GM19239 (cell line): Measurements from ENCODE around the gene RPH3AL.
"Not testable (repeated sequence)": the region's sequence is repeated elsewhere in the genome, so short reads cannot be mapped to it uniquely, and the experiment has no call there.

Experiments used
- DNase-seq: peaks from one replicate; pipeline ENCODE4 v3.0.0; 2011; ENCODE audit warnings: low spot score; ENCODE audit not compliant: insufficient read length
- FAIRE-seq: peaks from 2 replicates; lab custom pipeline; 2011; peaks lifted over from hg19 to GRCh38; lab: Jason Lieb, UNC

The RPH3AL gene

DNA sequence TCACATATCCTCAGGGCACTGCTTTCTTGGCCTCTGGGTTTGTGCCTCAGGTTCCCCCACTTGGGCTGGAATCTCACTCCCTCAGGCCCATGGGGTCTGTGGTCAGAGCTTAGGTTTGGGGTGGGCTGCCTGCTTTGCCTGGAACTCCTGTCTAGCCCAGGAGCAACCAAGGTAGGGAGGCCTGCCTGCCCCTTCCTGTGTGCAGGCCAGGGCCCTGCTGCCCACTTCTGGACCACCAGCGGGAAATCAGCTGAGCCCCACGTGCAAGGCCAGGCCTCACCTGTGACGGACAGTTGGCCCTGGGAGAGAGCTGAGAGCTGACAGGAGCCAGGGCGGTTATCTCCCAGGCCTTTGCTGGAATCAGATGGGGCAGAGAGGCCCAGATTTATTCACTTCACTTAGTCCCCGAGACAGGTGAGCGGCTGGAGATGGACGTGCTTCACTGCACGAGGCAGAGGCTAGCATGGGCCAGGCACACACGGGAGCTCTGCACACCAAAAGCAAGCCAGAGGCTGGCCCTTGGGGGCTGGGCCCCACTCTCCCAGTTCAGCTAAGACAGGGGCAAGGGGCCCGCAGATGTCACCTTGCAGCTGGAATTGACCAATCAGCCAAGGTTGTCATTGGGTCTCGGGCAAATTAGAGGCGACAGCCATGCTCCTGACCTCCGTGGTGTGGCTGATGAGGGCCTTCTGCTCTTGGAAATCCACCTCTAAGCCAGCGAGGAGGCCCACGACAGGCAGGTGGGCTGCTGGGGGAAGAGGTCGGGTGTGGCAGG, 121.2 kb downstream of the RPH3AL start:
- FAIRE-seq = no peak
- no peak for DNase-seq

DNA sequence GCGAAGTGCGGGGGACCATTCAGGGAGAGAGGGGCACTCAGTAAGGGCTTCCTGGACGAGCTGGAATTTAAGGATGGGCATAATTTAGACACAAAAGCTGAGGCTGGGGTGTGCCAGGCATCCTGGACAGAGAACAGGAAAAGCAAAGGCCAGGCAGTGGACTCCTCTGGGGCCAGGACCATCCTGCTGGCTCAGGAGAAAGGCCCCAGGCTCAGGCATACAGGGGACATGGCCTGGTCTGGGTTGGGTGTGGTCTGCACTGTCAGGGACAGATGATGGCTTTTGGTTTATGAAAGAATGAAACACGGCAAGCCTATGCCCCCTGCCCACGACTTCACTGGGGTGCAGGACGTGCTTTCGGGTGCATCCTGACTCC, 122.2 kb downstream of the RPH3AL start:
- FAIRE-seq (no peak), DNase-seq (no peak)

DNA sequence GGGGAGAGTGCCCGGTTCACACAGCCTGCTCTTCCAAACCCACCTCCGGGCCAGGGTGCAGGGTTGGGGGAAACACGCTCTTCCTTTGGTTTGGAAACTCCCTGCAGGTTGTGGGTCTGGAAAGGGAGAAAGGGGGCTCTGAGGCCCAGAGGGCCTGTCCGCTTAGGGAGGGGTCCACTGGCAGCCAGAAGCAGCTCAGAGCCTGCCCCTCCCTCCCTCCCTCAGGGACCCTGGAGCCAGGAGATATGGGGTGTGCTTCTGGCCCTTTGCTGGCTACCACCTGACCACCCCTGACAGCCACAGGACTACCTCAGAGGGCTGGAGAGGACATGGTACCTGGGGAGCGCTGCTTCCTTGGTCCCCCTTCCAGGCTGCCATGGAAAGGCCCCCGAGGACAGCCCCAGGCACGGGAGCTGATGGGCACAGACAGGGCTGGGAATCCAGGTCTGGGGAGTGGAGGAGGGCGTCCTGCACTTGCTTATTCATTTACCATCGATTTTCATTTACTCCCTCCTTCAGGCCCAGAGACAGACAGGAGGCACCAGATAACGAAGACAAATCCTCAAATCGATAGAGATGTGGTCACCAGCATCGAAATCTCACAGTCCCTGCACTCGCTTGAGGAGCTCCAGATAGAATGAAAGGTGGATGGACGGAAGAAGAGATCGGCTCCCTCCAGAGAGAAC, 122.8 kb downstream of the RPH3AL start:
- no peak for DNase-seq
- no peak for FAIRE-seq

DNA sequence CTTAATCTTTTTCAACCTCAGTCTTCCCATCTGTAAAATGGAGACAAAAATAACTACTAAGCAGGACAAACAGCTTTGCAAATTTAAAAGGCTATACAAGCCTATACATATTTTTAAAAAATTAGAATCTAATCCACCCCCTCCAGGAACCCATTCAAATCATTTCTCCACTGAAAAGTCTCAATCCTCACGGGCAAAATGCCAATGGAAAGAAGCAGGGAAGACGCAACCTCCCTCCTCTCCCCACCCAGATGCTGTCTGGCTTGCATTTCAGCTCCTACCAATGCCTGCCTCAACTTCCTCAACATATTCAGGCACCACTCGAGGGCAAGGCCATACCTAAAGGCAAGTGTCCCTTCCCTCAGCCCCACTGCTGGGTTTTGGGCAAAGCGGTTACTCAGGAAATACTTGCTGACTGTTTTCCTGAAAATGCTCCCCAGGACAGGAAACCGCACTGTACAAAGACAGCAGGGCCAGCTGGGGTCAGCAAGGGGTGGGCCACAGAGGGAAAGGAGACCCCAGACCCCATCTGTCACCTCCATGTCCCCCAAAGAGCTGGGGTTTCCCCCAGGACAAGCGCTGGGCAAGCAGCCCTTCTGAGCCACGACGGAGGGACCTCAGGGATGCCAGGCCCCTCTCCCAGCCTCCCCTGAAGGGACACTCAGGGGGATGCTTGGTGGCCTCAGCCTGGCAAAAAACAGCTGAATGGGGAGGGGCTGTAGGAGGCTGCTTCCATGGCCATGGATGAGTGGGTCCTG, 123.5 kb downstream of the RPH3AL start:
- FAIRE-seq (no peak), DNase-seq (no peak)

DNA sequence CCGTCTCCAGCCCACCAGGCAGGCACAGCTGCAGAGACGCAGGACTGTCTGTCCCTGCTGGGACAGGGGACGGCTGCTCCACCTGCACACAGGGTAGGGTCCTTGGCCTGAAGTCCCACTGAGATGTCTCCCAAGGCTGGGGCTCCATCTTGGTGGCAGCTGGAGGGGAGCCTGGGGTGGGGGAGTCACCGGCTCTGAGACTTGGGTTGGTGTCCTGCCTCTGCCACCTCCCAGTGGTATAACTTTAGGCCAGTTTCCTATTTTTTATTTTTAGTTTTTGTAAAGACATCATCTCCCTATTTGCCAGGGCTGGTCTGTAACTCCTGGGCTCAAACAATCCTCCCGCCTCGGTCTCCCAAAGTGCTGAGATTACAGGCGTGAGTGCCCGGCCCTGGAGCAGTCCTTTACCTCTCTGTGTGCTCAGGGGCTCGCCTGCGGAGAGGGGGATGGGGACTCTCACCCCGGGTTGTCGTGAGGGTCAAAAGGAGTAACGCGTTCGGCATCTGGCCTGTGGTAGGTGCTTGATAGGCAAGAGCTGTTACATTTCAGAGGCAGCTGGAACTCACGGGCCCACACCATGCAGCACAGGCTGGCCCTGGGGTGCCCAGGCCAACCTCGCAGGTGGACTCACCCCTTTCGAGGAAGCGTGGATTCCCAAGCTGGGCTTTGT, 124.5 kb downstream of the RPH3AL start:
- DNase-seq = no peak
- FAIRE-seq = no peak

DNA sequence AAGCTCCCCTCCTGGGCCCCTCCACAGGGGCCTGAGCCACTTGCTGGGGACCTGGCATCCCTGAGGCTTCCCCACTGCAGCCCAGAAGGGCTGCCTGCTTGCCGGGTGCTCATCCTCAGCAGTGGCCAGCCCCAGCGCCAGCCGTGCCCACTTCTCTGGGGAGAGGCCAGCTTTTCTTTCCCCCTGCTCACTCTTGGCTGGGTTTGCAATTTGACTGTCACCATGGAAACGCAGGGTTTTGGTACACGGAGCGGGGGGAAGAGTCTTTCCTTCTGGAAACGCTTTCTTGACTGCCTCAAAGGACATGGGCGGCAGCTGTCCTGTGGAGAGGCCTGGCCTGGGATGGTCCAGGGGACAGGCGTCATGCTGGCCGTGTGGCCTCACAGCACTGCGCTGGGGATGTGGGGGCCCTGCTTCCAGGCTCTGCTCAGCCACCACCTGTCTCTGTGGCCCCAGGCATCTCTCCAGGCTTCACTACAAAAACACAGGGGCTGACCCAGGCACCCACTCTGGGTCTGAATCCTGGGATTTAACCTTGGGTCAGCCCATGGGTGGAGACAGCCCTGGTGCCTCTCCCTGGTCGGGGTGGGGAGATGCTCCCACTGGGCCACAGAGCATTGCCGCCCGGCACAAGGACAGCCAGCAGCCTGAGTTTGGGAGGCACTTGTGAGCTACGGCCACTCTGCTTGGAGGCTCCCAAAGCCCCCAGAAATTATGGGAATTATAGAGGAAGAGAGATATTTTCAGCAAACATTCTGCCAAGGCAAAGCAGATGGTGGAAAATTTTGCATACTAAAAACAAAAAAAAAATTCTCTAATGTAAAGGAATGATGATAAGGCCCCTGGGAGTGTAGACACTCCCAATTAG, 125.3 kb downstream of the RPH3AL start:
- FAIRE-seq (no peak), DNase-seq (no peak)

DNA sequence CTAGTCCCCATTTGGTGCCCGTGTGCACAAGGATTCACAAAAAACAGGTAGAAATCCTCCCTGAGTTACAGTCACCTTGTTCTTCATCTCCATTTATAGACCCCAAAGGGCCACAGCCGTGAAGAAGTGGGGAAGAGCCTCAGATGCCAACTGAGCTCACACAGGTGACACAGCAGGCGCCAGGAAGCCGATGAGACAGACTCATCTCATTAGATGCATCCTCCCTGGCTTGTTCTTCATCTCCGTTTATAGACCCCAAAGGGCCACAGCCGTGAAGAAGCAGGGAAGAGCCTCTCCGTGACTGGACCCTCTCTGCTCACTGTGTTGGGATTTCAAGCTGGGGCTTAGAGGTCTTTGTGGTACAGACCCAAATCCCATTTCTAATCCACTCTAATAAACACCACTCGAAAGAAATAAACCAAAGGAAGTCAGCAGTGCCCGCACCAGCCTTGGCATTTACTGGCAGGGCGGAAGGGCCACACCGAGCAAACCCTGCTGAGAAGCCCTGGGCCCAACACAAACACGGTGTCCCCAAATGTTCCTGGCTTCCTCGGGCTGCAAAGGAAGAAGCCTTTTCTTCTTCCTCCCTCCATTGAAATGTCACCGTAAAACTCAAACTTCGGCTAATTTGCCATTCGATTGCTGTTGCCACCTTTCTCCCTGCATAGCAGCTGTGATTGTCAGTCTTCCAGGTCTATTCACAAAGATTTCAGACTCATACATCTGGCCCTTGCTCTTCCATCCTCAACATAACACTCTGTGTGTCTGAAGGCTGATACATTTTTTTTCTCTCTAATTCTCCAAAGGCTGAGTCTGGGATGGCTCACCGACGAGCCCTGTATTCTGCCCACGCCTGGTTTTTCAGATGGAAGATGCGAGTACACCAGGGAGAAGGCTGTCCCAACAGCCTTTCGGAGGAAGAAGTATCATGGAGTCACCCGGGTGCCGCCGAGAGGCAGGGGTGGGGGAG, 126.2 kb downstream of the RPH3AL start:
- DNase-seq (no peak), FAIRE-seq (no peak)

DNA sequence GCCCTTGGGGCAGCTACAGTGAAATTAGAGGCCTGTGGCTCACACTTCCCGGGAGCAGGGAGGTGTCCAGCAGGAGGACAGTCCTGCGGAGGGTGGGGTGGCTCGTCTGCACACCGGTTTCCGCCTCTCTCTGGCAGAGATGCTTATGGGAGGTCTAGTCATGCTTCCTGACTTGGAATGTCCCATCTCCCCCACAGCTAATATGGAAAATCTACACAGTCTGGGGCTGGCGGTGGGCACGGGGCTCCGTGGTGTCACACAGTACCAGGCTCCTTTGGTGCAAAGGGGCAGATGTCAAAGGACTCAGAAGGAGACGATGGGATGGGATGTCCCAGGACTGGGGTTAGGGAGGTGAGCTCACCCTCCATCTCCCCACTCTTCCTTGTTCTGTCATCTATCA, 127.1 kb downstream of the RPH3AL start:
- FAIRE-seq = no peak
- DNase-seq = no peak

DNA sequence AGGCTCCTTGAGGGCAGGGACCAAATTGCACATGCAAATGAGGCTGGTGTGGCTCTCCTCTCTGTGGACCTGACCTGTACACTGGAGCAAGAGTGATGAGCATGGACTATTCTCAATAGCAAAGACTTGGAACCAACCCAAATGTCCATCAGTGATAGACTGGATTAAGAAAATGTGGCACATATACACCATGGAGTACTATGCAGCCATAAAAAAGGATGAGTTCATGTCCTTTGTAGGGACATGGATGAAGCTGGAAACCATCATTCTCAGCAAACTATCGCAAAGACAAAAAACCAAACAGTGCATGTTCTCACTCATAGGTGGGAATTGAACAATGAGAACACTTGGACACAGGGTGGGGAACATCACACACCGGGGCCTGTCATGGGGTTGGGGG, 128.0 kb downstream of the RPH3AL start:
- FAIRE-seq, DNase-seq: not testable (repeated sequence)

DNA sequence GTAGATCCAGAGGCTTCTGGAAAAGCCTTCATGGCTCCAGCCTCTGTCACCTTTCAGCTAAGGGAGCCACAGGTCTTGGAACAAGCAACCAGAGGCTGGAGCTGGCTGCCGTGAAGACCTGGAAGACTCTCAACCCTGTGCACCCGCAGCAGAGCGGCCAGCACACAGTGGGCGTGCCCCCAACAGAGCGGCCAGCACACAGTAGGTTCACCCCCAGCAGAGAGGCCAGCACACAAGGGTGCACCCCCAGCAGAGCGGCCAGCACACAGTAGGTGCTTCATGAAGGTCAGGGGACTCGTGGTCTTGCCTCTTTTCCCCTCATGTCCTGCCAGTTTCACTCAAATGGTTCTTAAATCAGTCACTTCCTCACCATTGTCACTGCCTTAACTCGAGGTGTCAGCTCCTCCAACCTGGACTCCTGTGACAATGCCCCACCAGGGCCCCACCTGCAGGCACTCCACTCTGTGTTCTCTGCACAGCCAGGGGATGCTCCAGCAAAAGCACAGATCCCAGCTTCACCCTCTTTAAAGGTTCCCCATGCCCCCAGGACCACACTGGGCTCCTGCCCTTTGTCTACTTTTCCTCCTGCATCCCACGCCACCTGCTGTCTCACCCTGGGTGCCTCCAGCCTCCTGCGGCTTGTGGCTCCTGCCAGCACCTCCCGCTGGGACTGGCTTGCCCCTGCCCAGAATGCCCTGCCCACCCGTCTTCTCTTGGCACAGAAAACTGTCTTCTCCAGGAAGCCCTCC, 128.7 kb downstream of the RPH3AL start:
- DNase-seq (no peak), FAIRE-seq (no peak)

DNA sequence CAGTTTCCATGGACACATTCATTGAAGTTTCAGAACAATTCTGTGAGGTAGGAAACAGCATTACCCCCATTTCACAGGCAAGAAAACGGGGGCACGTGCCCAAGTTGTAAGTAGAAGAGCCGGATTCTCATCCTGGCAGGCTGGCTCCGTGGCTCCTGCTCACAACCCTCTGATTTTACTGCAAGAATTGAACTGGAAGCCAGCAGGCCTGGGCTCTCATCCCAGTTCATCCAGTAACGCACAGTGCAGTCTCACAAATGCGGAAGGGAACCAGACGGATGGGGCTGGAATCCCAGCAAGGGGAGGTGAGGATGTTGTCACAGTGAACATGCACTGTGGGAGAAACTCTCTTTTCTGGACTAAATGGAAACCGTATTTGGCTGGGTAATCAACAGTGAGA, 130.4 kb downstream of the RPH3AL start:
- DNase-seq (no peak), FAIRE-seq (no peak)

DNA sequence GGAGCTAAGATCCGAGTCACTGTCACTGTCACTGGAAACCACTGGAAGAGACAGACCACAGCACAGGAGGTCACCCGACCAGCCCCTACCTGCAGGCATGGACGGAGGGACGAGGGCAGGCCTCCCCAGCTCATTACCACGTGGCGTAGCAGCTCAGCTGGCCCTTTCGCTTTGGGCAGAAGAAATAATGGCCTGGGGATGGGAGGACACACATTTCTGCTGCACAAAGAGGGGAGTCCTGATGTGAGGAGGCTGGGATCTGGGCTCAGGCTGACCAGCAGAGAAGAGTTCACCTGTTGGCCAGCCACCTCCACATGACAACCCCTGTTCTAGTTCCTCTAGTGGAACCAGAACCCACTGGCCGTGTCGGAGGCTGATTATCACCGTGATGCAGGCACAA, 132.9 kb downstream of the RPH3AL start:
- DNase-seq (no peak), FAIRE-seq (no peak)

DNA sequence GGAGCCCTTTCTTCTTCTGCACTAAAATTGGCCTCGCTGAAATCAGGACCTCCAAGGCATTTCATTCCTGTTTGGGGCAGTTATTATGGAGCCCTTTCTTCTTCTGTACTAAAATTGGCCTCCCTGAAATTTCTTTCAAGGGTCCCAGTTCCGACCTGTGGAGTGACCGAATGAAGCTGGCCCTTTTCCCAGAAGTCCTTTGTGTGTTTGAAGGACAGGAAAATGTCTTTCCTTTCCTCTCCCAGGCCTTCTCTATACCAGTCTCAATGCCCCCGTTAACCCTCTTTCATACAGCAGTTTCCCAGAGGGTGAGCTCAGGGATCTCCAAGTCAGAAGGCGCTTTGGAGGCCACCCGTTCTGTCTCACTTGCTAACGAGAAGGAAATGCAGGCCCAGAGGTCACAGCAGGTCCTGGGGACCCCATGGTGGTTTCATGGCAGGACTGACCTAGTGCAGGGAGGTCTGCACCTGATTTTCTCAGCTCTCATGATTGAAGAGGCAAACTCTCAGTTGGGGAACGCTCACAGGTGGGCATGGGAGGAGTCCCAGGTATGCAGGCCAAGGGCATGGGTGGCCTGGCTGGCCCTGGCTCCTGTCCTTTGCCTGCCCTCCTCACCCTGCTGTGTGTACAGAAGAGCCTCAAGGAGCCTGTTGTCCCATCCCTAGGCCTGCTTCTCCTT, 134.0 kb downstream of the RPH3AL start:
- FAIRE-seq = no peak
- DNase-seq = no peak

DNA sequence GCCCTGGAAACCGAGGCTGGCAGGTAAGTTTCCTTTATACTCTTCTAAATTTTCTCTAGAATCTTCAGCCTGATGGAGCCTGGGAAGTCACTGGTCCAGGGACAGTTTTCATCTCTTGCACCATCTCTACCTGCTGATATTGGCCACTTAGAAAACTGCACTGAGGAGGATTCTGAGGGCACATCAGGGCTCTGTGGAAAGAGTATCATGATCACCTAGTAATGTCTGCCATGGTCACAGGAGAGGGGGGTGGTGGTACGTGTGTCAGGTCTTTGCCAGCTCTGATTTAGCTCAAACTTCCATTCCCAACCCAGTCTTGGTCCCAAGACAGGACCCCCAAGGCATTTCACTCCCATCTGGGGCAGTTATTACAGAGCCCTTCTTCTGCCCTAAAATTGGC, 136.0 kb downstream of the RPH3AL start:
- FAIRE-seq (no peak), DNase-seq (no peak)

DNA sequence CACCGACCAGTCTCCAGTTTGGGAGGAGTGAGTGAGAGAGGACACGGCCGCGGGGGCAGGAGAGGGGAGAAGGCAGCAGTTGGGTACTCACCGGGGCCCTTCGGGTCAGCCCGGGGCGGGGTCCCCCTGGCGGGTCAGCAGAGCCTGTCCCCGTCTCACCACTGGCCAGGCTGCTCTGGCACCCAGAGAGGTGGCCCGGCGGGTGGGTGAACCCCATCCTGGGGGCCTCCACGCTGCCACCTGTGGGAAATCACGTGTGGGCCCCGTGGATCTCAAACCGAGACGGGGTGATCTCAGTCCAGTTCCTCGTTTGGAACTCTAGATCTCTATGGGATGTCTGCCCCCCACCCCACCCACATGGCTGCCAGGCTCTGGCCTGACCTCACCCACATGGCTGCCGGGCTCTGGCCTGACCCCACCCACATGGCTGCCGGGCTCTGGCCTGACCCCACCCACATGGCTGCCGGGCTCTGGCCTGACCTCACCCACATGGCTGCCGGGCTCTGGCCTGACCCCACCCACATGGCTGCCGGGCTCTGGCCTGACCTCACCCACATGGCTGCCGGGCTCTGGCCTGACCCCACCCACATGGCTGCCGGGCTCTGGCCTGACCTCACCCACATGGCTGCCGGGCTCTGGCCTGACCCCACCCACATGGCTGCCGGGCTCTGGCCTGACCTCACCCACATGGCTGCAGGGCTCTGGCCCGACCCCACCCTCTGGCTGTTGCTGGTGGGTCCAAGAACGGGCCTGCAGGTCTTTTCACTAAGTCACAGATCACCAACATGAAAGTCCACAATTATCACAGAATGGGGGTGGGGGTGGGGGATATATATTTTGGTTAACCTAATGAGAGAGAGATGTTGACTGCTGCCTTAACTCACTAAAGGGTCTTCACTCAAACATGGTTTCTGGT, 136.8 kb downstream of the RPH3AL start:
- not testable (repeated sequence) for FAIRE-seq, DNase-seq

DNA sequence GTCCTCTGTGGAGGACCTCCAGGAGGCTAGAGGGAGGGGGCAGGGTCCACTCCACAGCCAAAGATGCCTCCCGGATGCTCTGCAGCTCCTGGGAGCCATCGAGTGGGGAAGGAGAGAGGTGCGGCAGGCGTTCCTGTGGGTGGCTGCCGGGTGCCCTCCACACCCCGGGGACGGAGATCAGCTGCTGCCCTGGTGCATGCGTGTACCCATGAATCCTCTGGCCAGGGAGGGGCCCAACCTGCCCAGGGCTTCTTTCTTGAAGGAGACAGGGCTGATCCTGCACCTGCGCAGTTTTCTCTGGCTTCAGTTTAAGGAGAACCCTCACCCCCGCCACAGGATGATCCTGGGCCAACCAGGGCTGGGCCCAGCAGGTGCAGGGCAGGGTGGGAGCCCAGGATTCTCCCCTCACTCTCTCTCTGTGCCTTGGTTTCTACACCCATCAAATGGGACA, 137.7 kb downstream of the RPH3AL start:
- DNase-seq (no peak), FAIRE-seq (no peak)
